ENCODE results near the gene HEXD. TPM values are rescaled to one million over a fixed set of nuclear protein-coding genes. Genes with fewer than 3 reads are reported as not detected.

HEXD gene
- polyA plus RNA-seq, 1 experiment, result 9.1 TPM

DNA sequence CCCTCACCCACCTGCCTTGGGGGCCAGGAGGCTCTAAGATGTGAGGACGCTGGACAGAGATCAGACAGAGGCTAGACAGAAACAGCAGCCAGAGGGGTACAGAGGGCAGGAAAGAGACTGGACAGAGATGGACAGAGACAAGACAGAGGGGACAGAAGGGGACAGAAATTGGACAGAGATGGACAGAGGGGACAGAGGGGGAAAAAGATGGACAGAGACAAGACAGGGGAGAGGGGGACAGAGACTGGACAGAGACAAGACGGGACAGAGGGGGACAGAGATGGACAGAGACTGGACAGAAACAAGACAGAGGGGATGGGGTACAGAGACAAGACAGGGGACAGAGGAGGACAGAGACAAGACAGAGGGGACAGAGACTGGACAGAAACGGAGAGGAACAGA lies 30.4 kb upstream of the HEXD start:
- POLR2A ChIA-PET, result no interaction called here
- CTCF ChIA-PET, result no interaction called here
- no peak overlapping the region for H3K4me3 ChIP-seq (ENCODE audit: low read depth, low read length)
- no peaks in the 10 kb centered on the region; the same call in 1 of the 2 replicates for H3K9me3 ChIP-seq (ENCODE audit: control insufficient read depth, insufficient read depth, low read length)
- TF ChIP-seq, protein P1, sequence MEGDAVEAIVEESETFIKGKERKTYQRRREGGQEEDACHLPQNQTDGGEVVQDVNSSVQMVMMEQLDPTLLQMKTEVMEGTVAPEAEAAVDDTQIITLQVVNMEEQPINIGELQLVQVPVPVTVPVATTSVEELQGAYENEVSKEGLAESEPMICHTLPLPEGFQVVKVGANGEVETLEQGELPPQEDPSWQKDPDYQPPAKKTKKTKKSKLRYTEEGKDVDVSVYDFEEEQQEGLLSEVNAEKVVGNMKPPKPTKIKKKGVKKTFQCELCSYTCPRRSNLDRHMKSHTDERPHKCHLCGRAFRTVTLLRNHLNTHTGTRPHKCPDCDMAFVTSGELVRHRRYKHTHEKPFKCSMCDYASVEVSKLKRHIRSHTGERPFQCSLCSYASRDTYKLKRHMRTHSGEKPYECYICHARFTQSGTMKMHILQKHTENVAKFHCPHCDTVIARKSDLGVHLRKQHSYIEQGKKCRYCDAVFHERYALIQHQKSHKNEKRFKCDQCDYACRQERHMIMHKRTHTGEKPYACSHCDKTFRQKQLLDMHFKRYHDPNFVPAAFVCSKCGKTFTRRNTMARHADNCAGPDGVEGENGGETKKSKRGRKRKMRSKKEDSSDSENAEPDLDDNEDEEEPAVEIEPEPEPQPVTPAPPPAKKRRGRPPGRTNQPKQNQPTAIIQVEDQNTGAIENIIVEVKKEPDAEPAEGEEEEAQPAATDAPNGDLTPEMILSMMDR (IDR thresholded peaks at IDR 0.05; ENCODE audit: low read depth, low read length), result no peak
- no peak for DNase-seq (ENCODE audit: low read depth, low spot score)
- H3K27me3 ChIP-seq (ENCODE audit: control insufficient read depth, insufficient read depth, low read length), result peaks cover 39% of the 10 kb centered on the region
- no peak overlapping the region for H3K27ac ChIP-seq (ENCODE audit: low read depth, low read length)

DNA sequence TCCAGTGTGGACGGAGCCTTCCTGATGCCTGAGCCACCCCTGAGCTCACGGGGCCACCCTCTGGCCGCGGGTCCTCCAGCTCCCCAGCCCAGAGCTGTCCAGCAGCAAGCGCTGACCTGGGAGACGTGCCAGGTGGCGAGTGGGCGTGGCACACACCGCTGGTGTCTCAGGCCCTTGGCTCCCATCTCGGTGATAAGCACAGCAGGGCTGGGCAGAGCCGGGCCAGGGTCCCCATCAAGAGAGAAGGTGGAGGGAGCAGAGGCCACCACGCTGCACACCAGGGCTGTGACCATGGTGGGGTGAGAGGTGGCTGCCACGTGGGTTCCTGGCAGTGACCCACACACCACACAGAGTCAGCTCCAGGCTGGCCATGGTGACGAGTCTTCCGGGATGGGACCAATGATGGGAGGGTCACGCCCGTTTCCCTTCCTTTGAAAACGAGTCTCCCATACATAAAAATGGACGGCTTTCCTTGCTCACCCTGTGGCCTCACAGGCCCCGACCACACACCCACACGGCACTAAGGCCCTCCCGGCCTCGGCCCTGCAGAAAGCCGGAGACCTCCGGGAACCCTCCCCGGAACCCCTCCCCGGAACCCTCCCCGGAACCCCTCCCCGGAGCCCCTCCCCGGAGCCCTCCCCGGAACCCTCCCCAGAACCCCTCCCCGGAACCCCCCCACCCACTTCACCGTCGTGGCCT lies 29.8 kb upstream of the HEXD start:
- CTCF ChIA-PET, result no interaction called here
- no peaks in the 10 kb centered on the region; the same call in 1 of the 2 replicates for H3K9me3 ChIP-seq (ENCODE audit: control insufficient read depth, insufficient read depth, low read length)
- H3K4me3 ChIP-seq (ENCODE audit: low read depth, low read length), result no peak overlapping the region
- TF ChIP-seq, protein P1 (IDR thresholded peaks at IDR 0.05; ENCODE audit: low read depth, low read length), result no peak
- no peak overlapping the region for H3K27ac ChIP-seq (ENCODE audit: low read depth, low read length)
- no peak for DNase-seq (ENCODE audit: low read depth, low spot score)
- peaks cover 38% of the 10 kb centered on the region for H3K27me3 ChIP-seq (ENCODE audit: control insufficient read depth, insufficient read depth, low read length)
- POLR2A ChIA-PET, result no interaction called here

DNA sequence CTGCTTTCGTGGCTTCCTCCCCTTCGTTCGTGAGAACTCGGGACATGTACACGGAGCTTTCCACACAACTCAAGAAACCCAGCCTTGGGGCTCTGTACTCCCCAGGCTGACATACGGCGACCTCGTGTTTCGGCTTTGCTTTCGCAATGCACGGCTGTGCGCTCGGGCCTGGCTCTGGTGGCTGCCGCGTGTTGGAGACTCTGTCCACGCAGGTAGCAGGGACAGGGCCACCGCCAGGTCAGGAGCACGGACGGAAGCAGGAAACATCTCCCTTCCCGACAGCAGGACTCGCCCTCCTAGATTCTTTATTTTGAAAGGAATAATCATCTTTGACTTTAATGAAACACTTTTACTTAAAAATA lies 29.2 kb upstream of the HEXD start:
- H3K27me3 ChIP-seq (ENCODE audit: control insufficient read depth, insufficient read depth, low read length), result peaks cover 34% of the 10 kb centered on the region
- ChIA-PET CTCF (no interaction called here), POLR2A (no interaction called here)
- TF ChIP-seq, protein P1 (IDR thresholded peaks at IDR 0.05; ENCODE audit: low read depth, low read length), result no peak
- no peak for DNase-seq (ENCODE audit: low read depth, low spot score)
- no peak overlapping the region for H3K27ac ChIP-seq (ENCODE audit: low read depth, low read length)
- no peak overlapping the region for H3K4me3 ChIP-seq (ENCODE audit: low read depth, low read length)
- no peaks in the 10 kb centered on the region; the same call in 1 of the 2 replicates for H3K9me3 ChIP-seq (ENCODE audit: control insufficient read depth, insufficient read depth, low read length)

DNA sequence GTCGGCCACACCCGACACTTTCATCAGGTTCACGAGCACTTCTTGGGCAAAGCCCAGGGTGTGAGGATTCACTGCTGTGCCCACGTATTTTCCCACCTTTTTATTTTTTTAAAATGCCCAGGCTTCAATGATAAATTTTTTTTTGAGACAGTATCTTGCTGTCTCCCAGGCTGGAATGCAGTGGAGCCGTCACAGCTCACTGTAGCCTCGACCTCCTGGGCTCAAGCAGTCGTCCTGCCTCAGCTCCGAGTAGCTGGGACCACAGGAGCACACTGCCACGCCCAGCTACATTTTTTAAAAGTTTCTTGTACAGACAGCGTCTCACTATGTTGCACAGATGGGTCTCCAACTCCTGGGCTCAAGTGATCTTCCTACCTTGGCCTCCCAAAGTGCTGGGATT lies 28.8 kb upstream of the HEXD start:
- TF ChIP-seq, protein P1 (IDR thresholded peaks at IDR 0.05; ENCODE audit: low read depth, low read length), result no peak
- ChIA-PET CTCF (no interaction called here), POLR2A (no interaction called here)

DNA sequence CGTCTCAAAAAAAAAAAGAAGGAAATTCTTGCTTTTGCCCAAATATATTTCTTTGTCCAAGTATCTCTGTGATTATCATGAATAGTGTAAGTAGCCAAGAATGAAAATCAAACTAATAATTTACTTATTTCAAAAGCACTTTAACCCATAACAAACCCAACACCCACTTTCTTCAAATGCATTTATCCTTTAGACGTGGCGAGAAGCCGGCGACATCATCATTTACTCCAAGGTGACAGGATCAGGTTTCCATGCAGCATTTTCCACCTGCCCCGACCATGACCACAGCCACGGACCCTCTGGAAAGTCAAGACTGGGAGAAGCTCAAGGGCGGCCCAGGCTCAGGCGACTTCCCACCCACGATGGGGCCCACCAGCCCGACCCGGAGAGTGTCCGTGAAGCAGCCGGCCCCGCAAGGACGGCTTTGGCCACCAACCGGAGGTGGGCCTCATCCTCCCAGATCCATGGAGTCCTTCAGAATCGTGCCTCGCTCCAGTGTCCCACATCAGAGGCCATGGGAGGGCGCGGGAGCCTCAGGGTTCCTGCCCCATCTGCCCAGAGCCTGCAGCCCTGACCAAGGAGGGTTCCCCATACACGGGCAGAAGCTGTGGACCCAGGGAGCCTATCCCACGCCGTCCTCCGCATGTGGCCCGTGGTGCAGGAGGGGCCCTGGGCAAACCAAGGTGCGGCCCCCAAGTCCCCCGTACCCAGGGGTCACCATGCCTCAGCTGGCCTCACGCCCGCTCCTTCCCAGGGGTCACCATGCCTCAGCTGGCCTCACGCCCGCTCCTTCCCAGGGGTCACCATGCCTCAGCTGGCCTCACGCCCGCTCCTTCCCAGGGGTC lies 27.9 kb upstream of the HEXD start:
- peaks cover 22% of the 10 kb centered on the region for H3K27me3 ChIP-seq (ENCODE audit: control insufficient read depth, insufficient read depth, low read length)
- no peak for DNase-seq (ENCODE audit: low read depth, low spot score)
- TF ChIP-seq, protein P1 (IDR thresholded peaks at IDR 0.05; ENCODE audit: low read depth, low read length), result no peak
- no peaks in the 10 kb centered on the region; the same call in 1 of the 2 replicates for H3K9me3 ChIP-seq (ENCODE audit: control insufficient read depth, insufficient read depth, low read length)
- POLR2A ChIA-PET, result interaction anchor here (0.6 kb wide), 1 partner anchor 56 kb away, joined by 3 read pairs; no protein-coding TSS in a partner anchor
- H3K4me3 ChIP-seq (ENCODE audit: low read depth, low read length), result no peak overlapping the region
- CTCF ChIA-PET, result no interaction called here
- H3K27ac ChIP-seq (ENCODE audit: low read depth, low read length), result no peak overlapping the region

More for the DNA sequence above, 28.8 kb upstream of the HEXD start:
- Histone ChIP-seq H3K9me3 (ENCODE audit: control insufficient read depth, insufficient read depth, low read length) (no peaks in the 10 kb centered on the region; the same call in 1 of the 2 replicates), H3K4me3 (ENCODE audit: low read depth, low read length) (no peak overlapping the region), H3K27ac (ENCODE audit: low read depth, low read length) (no peak overlapping the region), H3K27me3 (ENCODE audit: control insufficient read depth, insufficient read depth, low read length) (peaks cover 30% of the 10 kb centered on the region)
- DNase-seq (ENCODE audit: low read depth, low spot score), result no peak
